Activated CD8-positive, alpha-beta T cell treated with anti-CD3 and anti-CD28 coated beads, Interleukin-2, amount 10 ng/mL, durations not matched to agents 7 days and 5 days (primary cell): ENCODE results near the gene PNPLA5. TPM values are rescaled to one million over a fixed set of nuclear protein-coding genes. Genes with fewer than 3 reads are reported as not detected.

Experiments used
- ATAC-seq: fragments of 150-1000 bp; cut with Tn5 transposase; one replicate; pipeline ENCODE4 v1.10.0; 2021; ENCODE audit warnings: moderate library complexity
- CTCF ChIA-PET: fragments of 350-600 bp; sonication (Branson Sonifier 250); formaldehyde crosslinking; loops from one replicate; lab custom pipeline; 2021; ENCODE audit warnings: antibody characterized with exemption; lab: Charles Lee
- POLR2A ChIA-PET: fragments of 350-600 bp; sonication (Branson Sonifier 250); formaldehyde crosslinking; loops from one replicate; lab custom pipeline; 2021; ENCODE audit warnings: antibody characterized with exemption; lab: Charles Lee
- DNase-seq: peaks from one replicate; pipeline ENCODE4 v3.0.0-alpha.2; 2020
- H3K27ac Mint-ChIP-seq: one replicate; pipeline ENCODE4 v1.8.0; 2021; ENCODE audit warnings: mild to moderate bottlenecking, mixed read lengths
- H3K27me3 Mint-ChIP-seq: one replicate; pipeline ENCODE4 v1.8.0; 2021; ENCODE audit warnings: low read depth, mixed read lengths
- H3K36me3 Mint-ChIP-seq: one replicate; pipeline ENCODE4 v1.8.0; 2021; ENCODE audit warnings: low read depth, mixed read lengths
- H3K4me1 Mint-ChIP-seq: one replicate; pipeline ENCODE4 v1.8.0; 2021; ENCODE audit warnings: low read depth, mixed read lengths
- H3K4me3 Mint-ChIP-seq: one replicate; pipeline ENCODE4 v1.8.0; 2021; ENCODE audit warnings: mild to moderate bottlenecking, mixed read lengths
- H3K9me3 Mint-ChIP-seq: one replicate; pipeline ENCODE4 v1.8.0; 2022; ENCODE audit warnings: mixed read lengths; ENCODE audit not compliant: insufficient read depth
- total RNA-seq, 2 experiments: library from RNA; stranded (reverse); gene quantifications; one replicate each; pipeline ENCODE4 v1.2.3, GENCODE V29; 2021

PNPLA5 gene
- total RNA-seq, 2 experiments from 2014 or later: not detected

DNA sequence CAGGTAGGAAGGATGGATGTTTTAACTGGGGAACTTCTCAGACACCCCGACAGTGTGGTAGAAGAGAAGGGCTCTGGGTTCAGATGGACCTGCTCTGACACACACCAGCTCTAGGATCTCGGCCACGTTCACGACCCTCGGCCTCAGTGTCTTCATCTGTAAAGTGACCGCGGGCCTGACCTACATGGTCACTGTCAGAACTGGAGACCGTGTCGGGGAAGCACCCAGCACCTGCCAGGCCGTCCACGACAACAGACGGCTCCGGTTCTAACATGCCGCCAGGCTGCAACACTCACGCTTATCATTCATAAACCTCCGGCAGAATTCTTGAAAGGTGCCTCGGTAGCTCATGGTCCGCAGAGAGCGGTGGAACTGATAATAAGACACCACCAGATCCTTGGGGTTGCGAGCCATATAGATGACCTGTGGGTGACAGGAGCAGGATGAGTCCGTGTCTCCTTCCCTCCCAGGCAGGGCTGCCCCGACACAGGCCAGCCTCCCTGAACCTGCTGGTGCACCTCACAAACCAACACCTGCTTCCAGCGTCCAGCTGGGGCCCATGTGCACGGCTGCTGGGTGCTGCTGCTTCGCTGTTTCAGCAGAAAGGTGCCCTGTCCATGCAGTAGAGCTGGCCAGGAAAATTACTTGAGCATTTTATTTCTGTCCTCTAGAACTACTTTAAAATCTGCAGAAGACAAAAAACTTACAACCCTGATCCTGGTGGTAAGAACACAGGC is 53.1 kb downstream of the PNPLA5 start:
- peaks cover 6% of the 10 kb centered on the region for H3K27me3 Mint-ChIP-seq
- POLR2A ChIA-PET: no interaction called here
- CTCF ChIA-PET: no interaction called here
- ATAC-seq: no peak
- no peak for DNase-seq
- no peaks in the 10 kb centered on the region for H3K36me3 Mint-ChIP-seq
- H3K4me3 Mint-ChIP-seq: no peak overlapping the region
- no peaks in the 10 kb centered on the region for H3K9me3 Mint-ChIP-seq
- no peaks in the 10 kb centered on the region for H3K4me1 Mint-ChIP-seq
- H3K27ac Mint-ChIP-seq: no peak overlapping the region

DNA sequence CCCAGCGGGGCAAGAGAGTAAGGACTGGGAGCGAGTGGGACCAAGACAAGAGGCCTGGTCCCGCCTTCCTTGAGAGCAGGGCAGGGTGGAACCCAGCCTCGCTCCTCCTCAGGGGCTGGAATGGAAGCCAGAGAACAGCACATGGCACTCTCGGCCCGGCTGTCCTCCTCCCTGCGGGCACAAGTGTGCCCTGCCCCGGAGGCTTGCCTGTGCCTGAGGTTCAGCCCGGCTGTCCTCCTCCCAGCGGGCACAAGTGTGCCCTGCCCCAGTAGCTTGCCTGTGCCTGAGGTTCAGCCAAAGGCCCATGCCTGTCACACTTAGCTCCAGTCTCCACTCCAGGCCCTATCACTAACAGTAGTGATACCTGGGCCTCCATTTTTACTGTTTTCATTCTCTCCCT is 53.7 kb downstream of the PNPLA5 start:
- Mint-ChIP-seq H3K27me3 (peaks cover 6% of the 10 kb centered on the region), H3K36me3 (no peaks in the 10 kb centered on the region), H3K9me3 (no peaks in the 10 kb centered on the region), H3K4me1 (no peaks in the 10 kb centered on the region), H3K27ac (no peak overlapping the region), H3K4me3 (no peak overlapping the region)
- DNase-seq: no peak
- ChIA-PET POLR2A (no interaction called here), CTCF (no interaction called here)
- ATAC-seq: no peak

DNA sequence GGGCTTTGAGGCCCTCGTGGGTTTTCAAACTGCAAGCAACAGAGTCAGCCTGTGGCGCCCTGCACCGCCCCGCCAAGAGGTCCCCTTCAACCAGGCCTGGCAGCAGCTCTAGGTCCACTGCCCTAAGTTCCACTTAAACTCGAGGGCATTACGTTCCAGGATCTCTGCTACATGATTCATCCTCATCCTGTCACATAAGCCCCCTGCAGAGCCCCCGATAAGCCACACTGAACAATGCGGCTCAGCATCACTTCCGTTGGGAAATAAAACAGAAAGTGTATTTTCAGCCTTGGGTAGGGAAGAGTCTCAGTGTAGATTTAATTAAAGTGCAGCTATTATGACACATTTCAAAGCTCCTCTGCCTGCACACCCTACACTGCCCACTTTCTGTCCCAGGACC is 54.1 kb downstream of the PNPLA5 start:
- Mint-ChIP-seq H3K36me3 (no peaks in the 10 kb centered on the region), H3K27ac (peak overlapping the region; percentile 44), H3K4me3 (no peak overlapping the region), H3K9me3 (no peaks in the 10 kb centered on the region), H3K27me3 (peaks cover 6% of the 10 kb centered on the region), H3K4me1 (no peaks in the 10 kb centered on the region)
- POLR2A ChIA-PET: no interaction called here
- DNase-seq (no peak), ATAC-seq (no peak)
- CTCF ChIA-PET: no interaction called here

DNA sequence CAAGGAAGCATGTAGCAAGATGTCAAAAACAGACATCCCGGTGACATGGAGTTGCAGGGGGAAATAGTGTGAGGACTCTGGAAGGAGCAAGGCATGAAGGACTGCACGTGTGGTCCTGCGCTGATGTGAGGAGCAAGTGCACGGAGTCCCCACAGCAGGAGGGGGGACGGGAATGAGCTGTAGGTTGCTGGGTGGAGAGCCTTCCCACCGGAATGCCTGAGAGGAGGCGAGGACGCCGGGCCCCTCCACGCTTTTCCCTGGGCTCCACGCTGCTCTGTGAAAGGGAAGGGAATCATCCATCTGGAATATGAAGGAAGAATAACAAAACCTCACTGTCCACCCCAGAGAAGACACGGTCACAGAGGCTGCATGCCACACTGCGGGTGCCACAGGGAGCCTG is 56.1 kb downstream of the PNPLA5 start:
- Mint-ChIP-seq H3K27me3 (peaks cover 6% of the 10 kb centered on the region), H3K4me3 (no peak overlapping the region)
- POLR2A ChIA-PET: no interaction called here

DNA sequence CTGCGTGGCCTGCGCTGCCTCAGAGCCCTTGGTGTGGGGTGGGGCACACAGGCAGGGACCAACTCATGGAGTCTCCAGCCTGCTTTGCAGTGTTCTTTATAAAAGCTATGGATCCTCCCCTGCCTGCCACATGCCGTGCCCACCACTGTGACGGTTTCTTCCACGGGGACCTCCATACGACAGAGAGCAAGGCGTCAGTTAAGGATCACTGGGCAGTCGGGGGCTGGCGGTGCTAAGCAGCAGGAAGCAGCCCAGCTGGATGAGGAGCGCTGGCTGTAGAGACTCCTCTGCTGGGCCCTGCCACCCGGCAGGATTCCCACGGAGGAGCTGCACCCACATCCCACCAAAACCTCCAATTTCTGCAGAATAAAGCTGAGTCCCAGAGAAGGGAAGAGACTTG is 56.6 kb downstream of the PNPLA5 start:
- Mint-ChIP-seq H3K36me3 (no peaks in the 10 kb centered on the region), H3K9me3 (no peaks in the 10 kb centered on the region), H3K27ac (no peak overlapping the region), H3K27me3 (peaks cover 6% of the 10 kb centered on the region), H3K4me1 (no peaks in the 10 kb centered on the region), H3K4me3 (no peak overlapping the region)
- ChIA-PET CTCF (no interaction called here), POLR2A (no interaction called here)
- ATAC-seq (no peak), DNase-seq (no peak)

More for the DNA sequence above, 56.1 kb downstream of the PNPLA5 start:
- ATAC-seq (no peak), DNase-seq (no peak)
- H3K27ac Mint-ChIP-seq: no peak overlapping the region
- H3K4me1 Mint-ChIP-seq: no peaks in the 10 kb centered on the region
- CTCF ChIA-PET: no interaction called here
- H3K36me3 Mint-ChIP-seq: no peaks in the 10 kb centered on the region
- no peaks in the 10 kb centered on the region for H3K9me3 Mint-ChIP-seq

DNA sequence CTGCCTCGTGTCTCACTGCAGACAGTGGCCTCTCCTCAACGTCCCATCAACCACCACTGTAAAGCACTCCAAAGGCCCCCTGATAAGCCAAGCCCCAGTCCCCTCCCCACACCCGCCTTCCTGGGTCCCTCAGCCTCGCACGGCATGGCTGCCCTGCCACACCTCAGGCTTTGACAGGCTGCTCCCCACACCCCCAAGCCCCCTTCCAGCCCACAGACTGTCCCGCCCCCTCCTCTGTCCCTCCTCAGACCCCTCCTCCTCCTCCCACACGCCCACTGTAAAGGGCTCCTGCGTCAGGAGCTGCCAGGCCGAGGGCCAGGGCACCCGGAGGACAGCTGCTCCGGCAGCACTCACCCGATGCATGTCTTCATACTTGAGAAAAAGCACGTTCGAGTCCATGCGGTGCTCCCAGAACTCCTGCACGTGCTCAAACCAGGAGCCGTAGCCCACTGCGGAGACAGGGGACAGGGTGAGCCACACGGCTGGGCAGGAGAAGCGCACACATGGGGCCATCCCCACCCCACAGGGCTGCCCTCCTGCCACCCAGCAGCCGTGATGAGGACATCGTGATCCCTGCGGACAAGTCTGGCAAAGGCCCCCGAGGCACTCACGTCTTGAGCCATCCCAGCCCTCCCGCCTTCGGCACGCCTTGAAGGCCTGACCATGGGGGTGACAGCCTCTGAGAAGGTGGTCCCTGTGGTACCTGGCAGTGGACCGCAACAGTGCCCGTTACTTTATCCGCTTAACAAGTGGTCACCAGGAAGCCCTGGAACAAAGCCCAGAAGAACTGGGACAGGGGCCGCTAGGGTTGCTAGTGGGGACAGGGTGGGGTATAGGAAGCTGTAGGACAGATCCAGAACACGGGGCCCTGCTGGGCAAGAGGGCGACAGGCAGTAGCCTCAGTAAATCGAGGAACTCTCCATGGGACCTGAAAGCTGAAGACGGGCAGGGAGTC is 58.2 kb downstream of the PNPLA5 start:
- ChIA-PET POLR2A (no interaction called here), CTCF (no interaction called here)
- no peaks in the 10 kb centered on the region for H3K9me3 Mint-ChIP-seq
- H3K27me3 Mint-ChIP-seq: peaks cover 6% of the 10 kb centered on the region
- DNase-seq (no peak), ATAC-seq (no peak)
- no peak overlapping the region for H3K27ac Mint-ChIP-seq
- no peak overlapping the region for H3K4me3 Mint-ChIP-seq
- no peaks in the 10 kb centered on the region for H3K4me1 Mint-ChIP-seq
- H3K36me3 Mint-ChIP-seq: no peaks in the 10 kb centered on the region

DNA sequence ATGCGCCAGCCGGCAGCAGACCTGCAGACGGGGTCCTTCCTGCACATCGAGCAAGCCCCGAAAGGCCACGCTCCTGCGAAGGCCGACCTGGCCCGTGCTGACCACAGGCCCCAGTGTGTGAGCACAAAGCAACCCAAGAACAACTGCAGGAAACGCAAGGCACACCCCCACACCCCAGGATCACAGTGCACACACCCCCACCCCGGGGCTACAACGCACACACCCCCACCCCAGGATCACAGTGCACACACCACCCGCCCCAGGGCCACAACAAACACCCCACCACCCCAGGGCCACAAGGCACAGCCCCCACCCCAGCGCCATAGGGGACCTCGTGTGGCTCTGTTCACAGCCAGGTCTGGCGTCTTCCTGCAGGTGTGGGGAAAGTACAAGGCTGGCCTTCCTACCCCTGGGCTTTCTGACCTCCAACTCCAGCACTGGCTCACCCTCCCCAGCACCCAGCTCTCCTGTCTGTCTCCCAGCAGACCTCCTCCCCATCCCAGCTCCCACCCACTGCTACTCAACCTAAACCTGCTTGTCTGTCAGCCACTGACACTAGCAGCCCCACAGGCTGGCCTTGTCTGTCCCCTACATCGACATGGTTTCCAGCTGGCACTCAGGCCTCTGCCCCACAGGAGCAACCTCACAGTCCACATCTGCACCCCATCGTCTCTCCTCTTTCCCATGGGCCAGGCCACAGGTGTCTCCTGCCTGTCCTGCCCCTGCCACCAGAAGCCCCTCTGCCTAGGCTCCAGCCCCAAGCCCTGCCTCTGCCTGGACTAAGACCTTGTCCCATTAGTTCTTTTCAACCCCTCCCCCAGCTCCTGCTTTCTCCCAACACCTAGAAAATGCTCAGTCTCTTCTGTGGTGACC is 59.2 kb downstream of the PNPLA5 start:
- Mint-ChIP-seq H3K27ac (no peak overlapping the region), H3K4me1 (no peaks in the 10 kb centered on the region), H3K27me3 (peaks cover 6% of the 10 kb centered on the region), H3K4me3 (no peak overlapping the region), H3K9me3 (no peaks in the 10 kb centered on the region), H3K36me3 (no peaks in the 10 kb centered on the region)
- POLR2A ChIA-PET: no interaction called here
- CTCF ChIA-PET: no interaction called here
- DNase-seq: no peak
- no peak for ATAC-seq

DNA sequence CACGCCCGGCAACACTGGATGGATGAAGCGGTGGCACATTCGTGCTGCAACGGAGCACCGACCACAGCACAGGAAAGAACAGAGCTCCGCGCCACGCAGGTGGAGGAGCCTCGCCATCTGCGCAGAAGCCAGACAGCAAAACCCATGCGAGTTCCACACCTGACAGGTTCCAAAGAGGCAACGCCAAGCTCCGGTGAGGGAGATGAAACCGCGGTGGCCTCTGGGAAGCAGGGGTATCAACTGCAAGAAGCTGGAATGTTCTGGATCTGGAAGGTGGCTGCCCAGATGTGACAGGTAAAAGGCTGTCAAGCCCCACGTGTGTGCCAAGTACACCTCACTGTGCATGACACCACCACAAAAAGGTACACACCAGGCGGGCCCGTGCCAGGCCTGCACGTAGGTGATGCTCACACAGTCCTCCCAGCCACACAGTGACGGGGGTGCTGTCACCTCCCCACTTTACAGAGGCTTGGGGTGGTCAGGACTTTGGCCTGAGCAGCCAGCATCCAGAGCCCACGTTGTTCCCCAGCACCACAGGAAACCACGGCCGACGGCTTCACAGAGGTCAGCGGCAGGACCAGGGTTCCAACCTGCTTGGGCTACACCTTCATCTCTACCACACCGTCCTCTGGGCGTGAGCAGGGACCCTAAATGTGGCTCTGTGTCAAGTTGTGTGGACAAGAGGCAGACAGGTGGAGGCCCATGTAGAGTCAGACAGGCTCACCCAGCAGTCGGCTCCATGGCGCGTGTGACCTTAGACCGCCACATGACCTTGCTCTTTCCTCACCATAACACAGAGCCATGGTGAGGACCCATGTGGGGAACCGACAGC is 60.0 kb downstream of the PNPLA5 start:
- Mint-ChIP-seq H3K4me1 (no peaks in the 10 kb centered on the region), H3K4me3 (no peak overlapping the region), H3K27me3 (peaks cover 9% of the 10 kb centered on the region), H3K36me3 (no peaks in the 10 kb centered on the region), H3K9me3 (no peaks in the 10 kb centered on the region), H3K27ac (no peak overlapping the region)
- DNase-seq (no peak), ATAC-seq (no peak)
- POLR2A ChIA-PET: no interaction called here
- CTCF ChIA-PET: no interaction called here

DNA sequence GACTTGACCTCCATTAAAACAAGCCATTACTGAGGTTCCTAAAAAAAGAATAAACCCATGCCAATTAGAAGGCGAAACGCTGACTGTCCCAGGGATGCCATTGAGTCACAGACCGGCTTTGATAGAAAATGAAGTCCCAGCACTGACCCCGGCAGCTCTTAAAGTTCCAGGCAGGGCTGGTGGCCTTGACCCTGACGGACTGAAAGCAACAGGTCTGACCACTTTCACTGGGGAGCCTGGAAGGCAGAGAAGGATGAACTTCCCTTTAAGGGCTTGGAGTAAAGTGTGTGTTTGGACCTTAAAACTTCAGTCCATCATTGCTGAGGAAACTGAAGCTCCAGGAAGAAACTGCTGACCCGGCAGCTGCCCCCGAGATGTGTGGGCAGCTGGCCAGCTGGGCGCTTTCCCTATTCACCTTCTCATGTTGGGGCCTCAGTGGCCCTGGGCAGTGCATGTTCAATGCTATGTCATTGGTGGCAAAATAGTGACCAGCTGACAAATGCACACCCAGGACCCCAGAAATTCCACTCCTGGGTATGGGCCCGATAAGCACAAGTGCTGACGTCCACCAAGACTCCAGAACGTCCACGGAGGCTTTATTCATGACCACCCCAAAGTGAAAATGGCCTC is 60.8 kb downstream of the PNPLA5 start:
- ATAC-seq (no peak), DNase-seq (no peak)
- CTCF ChIA-PET: no interaction called here
- Mint-ChIP-seq H3K27me3 (peaks cover 9% of the 10 kb centered on the region), H3K9me3 (no peaks in the 10 kb centered on the region), H3K27ac (no peak overlapping the region), H3K36me3 (no peaks in the 10 kb centered on the region), H3K4me1 (no peaks in the 10 kb centered on the region), H3K4me3 (no peak overlapping the region)
- POLR2A ChIA-PET: no interaction called here

DNA sequence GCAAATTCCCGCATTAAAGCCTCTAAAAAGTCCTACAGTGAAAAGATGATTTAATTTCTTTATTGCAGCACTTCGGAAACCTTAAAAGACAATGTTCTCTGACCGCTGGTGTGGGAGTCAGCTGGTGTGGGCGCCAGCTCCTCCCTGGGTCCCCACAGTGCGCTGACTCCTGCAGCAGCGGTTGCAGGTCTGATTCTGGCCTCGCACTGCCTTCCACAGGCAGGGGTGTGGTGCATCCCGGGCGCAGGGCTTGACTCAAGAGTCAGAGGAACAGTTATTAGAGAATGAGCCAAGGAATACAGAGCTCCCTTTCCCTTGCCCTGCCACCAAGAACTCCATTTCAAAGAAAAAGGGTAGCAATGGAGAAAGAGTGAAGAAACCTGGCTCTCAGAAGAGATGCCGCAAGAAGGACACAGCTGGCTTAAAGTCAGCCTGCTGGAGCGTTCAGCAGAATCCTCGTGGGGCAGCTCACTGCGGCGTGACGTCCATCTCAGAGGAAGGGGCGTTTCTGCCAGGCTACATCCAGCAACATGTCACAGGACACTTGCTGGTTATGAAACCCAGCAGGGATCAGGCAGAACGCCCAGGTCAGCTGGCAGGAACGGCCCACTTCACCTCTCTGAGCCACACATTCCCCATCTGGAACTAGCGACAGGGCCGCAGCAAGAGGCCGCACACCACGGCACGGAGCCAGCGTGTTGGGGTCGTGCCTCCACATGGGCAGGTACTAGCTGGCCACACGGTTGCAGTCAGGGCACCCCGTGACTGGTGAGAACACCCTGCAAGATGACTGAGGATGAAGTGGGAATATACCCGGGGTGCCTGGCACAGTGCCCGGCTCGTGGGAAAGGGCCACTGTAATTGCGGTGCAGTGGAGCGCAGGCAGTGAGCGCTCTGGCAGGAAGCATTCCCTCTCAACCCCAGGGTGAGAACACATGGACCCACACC is 61.6 kb downstream of the PNPLA5 start:
- no peak overlapping the region for H3K4me3 Mint-ChIP-seq
- DNase-seq (no peak), ATAC-seq (no peak)
- ChIA-PET POLR2A (no interaction called here), CTCF (no interaction called here)
- peaks cover 4% of the 10 kb centered on the region for H3K27me3 Mint-ChIP-seq
- H3K9me3 Mint-ChIP-seq: no peaks in the 10 kb centered on the region
- no peak overlapping the region for H3K27ac Mint-ChIP-seq
- no peaks in the 10 kb centered on the region for H3K4me1 Mint-ChIP-seq
- no peaks in the 10 kb centered on the region for H3K36me3 Mint-ChIP-seq
